WTC11 (cell line): ENCODE data around the gene APH1B. TPM values are rescaled to one million over a fixed set of nuclear protein-coding genes. Genes with fewer than 3 reads are reported as not detected.
"Not testable (repeated sequence)": the region's sequence is repeated elsewhere in the genome, so short reads cannot be mapped to it uniquely, and the experiment has no call there.

Source experiments
- ATAC-seq: fragments of 200-7000 bp; cut with Tn5 transposase; 2 replicates; pipeline ENCODE4 v1.10.0; 2021; ENCODE audit warnings: mild to moderate bottlenecking, moderate library complexity
- CTCF ChIA-PET: fragments of 300-600 bp; sonication (Branson Sonifier 250); formaldehyde crosslinking; loops from one replicate; lab custom pipeline; 2021; ENCODE audit warnings: antibody characterized with exemption; lab: Charles Lee
- POLR2A ChIA-PET: fragments of 350-600 bp; sonication (Branson Sonifier 250); formaldehyde crosslinking; loops from one replicate; lab custom pipeline; 2021; ENCODE audit warnings: antibody characterized with exemption; lab: Charles Lee
- DNase-seq: peaks from one replicate; pipeline ENCODE4 v3.0.0; 2021; ENCODE audit warnings: low spot score
- H3K27ac Mint-ChIP-seq: 2 replicates; pipeline ENCODE4 v1.8.0; 2021; ENCODE audit warnings: mixed read lengths
- H3K27me3 Mint-ChIP-seq: 2 replicates; pipeline ENCODE4 v1.8.0; 2021; ENCODE audit warnings: low read depth, mild to moderate bottlenecking, moderate library complexity, mixed read lengths
- H3K36me3 Mint-ChIP-seq: 2 replicates; pipeline ENCODE4 v1.8.0; 2021; ENCODE audit warnings: mixed read lengths
- H3K4me1 Mint-ChIP-seq: 2 replicates; pipeline ENCODE4 v1.8.0; 2022; ENCODE audit warnings: mixed read lengths
- H3K4me3 Mint-ChIP-seq: 2 replicates; pipeline ENCODE4 v1.8.0; 2021; ENCODE audit warnings: mild to moderate bottlenecking, moderate library complexity, mixed read lengths
- H3K9me3 Mint-ChIP-seq: 2 replicates; pipeline ENCODE4 v1.8.0; 2021; ENCODE audit warnings: mixed read lengths
- CREB1 ChIP-seq: sonication (generic); formaldehyde crosslinking; IDR thresholded peaks from 2 replicates; pipeline ENCODE4 v1.8.0; 2023; ENCODE audit warnings: mild to moderate bottlenecking, missing genetic modification reagents
- FOXJ3 ChIP-seq: sonication (generic); formaldehyde crosslinking; IDR thresholded peaks from 2 replicates; pipeline ENCODE4 v1.9.0; 2021; ENCODE audit warnings: missing genetic modification reagents, mild to moderate bottlenecking, borderline replicate concordance
- IRF2 ChIP-seq: sonication (generic); formaldehyde crosslinking; IDR thresholded peaks from 2 replicates; pipeline ENCODE4 v1.8.0; 2022; ENCODE audit warnings: low read depth, missing genetic modification reagents, borderline replicate concordance
- JUN ChIP-seq: sonication (generic); formaldehyde crosslinking; IDR thresholded peaks from 2 replicates; pipeline ENCODE4 v1.8.0; 2023; ENCODE audit warnings: mild to moderate bottlenecking, missing genetic modification reagents
- NR2C2 ChIP-seq: sonication (generic); formaldehyde crosslinking; IDR thresholded peaks from 2 replicates; pipeline ENCODE4 v1.8.0; 2022; ENCODE audit warnings: mild to moderate bottlenecking, missing genetic modification reagents
- NR3C1 ChIP-seq: sonication (generic); formaldehyde crosslinking; conservative IDR thresholded peaks from 2 replicates; pipeline ENCODE4 v1.8.1; 2023; ENCODE audit warnings: low read depth, mild to moderate bottlenecking, missing genetic modification reagents
- OVOL2 ChIP-seq: fragments of 250-450 bp; sonication (Bioruptor Pico); IDR thresholded peaks from 2 replicates; pipeline ENCODE4 v1.9.0; 2021; ENCODE audit warnings: mild to moderate bottlenecking, borderline replicate concordance
- RORB ChIP-seq: fragments of 250-450 bp; sonication (Bioruptor Pico); IDR thresholded peaks from 2 replicates; pipeline ENCODE4 v1.9.0; 2021; ENCODE audit warnings: mild to moderate bottlenecking
- TEAD4 ChIP-seq: sonication (generic); formaldehyde crosslinking; IDR thresholded peaks from 2 replicates; pipeline ENCODE4 v1.8.0; 2022; ENCODE audit warnings: mild to moderate bottlenecking, missing genetic modification reagents
- ZNF219 ChIP-seq: sonication (generic); formaldehyde crosslinking; IDR thresholded peaks from 2 replicates; pipeline ENCODE4 v1.8.0; 2023; ENCODE audit warnings: missing genetic modification reagents, mild to moderate bottlenecking, borderline replicate concordance
- total RNA-seq: library from RNA; stranded (reverse); gene quantifications from 3 replicates; pipeline ENCODE4 v1.2.3, GENCODE V29; 2021
- TF ChIP-seq, protein P1 (sequence below): sonication (generic); formaldehyde crosslinking; IDR thresholded peaks from 2 replicates; pipeline ENCODE4 v1.8.1; 2023; ENCODE audit warnings: mild to moderate bottlenecking, missing genetic modification reagents, moderate library complexity
- TF ChIP-seq, protein P2 (sequence below): sonication (generic); formaldehyde crosslinking; IDR thresholded peaks from 2 replicates; pipeline ENCODE4 v1.8.1; 2023; ENCODE audit warnings: mild to moderate bottlenecking, moderate library complexity, missing genetic modification reagents
- TF ChIP-seq, protein P3 (sequence below): fragments of 250-450 bp; sonication (Bioruptor Pico); IDR thresholded peaks from 2 replicates; pipeline ENCODE4 v1.9.0; 2021; ENCODE audit warnings: mild to moderate bottlenecking
- TF ChIP-seq, protein P4 (sequence below): sonication (generic); formaldehyde crosslinking; IDR thresholded peaks from 2 replicates; pipeline ENCODE4 v1.8.1; 2022; ENCODE audit warnings: low read depth, missing genetic modification reagents, borderline replicate concordance
- TF ChIP-seq, protein P5 (sequence below): sonication (generic); formaldehyde crosslinking; IDR thresholded peaks from 2 replicates; pipeline ENCODE4 v1.8.0; 2022; ENCODE audit warnings: mild to moderate bottlenecking, missing genetic modification reagents
- TF ChIP-seq, protein P6 (sequence below): fragments of 250-450 bp; sonication (Bioruptor Pico); IDR thresholded peaks from 2 replicates; pipeline ENCODE4 v1.8.0; 2021; ENCODE audit warnings: mild to moderate bottlenecking
- TF ChIP-seq, protein P7 (sequence below): sonication (generic); formaldehyde crosslinking; IDR thresholded peaks from 2 replicates; pipeline ENCODE4 v1.8.0; 2023; ENCODE audit warnings: missing genetic modification reagents, mild to moderate bottlenecking, borderline replicate concordance
- TF ChIP-seq, protein P8 (sequence below): sonication (generic); formaldehyde crosslinking; IDR thresholded peaks from 2 replicates; pipeline ENCODE4 v1.8.0; 2023; ENCODE audit warnings: mild to moderate bottlenecking, missing genetic modification reagents

APH1B gene
- total RNA-seq, 1 experiment from 2014 or later = 25.0 TPM

DNA sequence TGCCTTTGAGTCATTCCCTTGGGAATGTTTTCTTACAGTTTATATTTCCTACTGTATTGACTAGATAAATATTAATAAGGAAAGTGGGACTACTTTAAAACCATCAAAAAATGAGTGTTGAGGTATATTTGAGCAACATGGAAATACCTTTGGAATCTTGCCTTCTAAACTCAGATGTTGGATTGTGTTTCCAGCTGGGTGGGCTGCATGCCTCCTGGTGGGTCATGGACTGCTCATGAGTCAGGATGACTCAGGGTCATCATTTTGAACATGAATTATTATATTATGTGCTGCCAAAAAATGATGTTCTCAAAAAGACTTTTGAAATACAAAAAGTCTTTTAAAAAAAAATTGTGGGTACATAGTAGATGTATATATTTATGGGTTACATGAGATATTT lies 41.1 kb upstream of the APH1B start:
- Mint-ChIP-seq H3K9me3 (no peaks in the 10 kb centered on the region; the same call in 1 of the 2 replicates), H3K27ac (no peak overlapping the region), H3K4me1 (peaks cover 23% of the 10 kb centered on the region), H3K27me3 (no peaks in the 10 kb centered on the region), H3K4me3 (no peak overlapping the region), H3K36me3 (no peaks in the 10 kb centered on the region)
- no peak for DNase-seq
- CTCF ChIA-PET = no interaction called here
- no peak for TF ChIP-seq OVOL2 (CRISPR knock-in tag)
- no peak for TF ChIP-seq JUN (CRISPR knock-in tag)
- TF ChIP-seq, protein P1, sequence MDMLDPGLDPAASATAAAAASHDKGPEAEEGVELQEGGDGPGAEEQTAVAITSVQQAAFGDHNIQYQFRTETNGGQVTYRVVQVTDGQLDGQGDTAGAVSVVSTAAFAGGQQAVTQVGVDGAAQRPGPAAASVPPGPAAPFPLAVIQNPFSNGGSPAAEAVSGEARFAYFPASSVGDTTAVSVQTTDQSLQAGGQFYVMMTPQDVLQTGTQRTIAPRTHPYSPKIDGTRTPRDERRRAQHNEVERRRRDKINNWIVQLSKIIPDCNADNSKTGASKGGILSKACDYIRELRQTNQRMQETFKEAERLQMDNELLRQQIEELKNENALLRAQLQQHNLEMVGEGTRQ (CRISPR knock-in tag) = no peak
- no peak for TF ChIP-seq ZNF219 (CRISPR knock-in tag)
- no peak for TF ChIP-seq NR2C2 (CRISPR knock-in tag)
- TF ChIP-seq, protein P2, sequence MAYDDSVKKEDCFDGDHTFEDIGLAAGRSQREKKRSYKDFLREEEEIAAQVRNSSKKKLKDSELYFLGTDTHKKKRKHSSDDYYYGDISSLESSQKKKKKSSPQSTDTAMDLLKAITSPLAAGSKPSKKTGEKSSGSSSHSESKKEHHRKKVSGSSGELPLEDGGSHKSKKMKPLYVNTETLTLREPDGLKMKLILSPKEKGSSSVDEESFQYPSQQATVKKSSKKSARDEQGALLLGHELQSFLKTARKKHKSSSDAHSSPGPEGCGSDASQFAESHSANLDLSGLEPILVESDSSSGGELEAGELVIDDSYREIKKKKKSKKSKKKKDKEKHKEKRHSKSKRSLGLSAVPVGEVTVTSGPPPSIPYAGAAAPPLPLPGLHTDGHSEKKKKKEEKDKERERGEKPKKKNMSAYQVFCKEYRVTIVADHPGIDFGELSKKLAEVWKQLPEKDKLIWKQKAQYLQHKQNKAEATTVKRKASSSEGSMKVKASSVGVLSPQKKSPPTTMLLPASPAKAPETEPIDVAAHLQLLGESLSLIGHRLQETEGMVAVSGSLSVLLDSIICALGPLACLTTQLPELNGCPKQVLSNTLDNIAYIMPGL (CRISPR knock-in tag) = no peak
- no peak for TF ChIP-seq TEAD4
- TF ChIP-seq, protein P3, sequence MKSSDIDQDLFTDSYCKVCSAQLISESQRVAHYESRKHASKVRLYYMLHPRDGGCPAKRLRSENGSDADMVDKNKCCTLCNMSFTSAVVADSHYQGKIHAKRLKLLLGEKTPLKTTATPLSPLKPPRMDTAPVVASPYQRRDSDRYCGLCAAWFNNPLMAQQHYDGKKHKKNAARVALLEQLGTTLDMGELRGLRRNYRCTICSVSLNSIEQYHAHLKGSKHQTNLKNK (CRISPR knock-in tag) = no peak
- ATAC-seq = no peak
- POLR2A ChIA-PET = no interaction called here

DNA sequence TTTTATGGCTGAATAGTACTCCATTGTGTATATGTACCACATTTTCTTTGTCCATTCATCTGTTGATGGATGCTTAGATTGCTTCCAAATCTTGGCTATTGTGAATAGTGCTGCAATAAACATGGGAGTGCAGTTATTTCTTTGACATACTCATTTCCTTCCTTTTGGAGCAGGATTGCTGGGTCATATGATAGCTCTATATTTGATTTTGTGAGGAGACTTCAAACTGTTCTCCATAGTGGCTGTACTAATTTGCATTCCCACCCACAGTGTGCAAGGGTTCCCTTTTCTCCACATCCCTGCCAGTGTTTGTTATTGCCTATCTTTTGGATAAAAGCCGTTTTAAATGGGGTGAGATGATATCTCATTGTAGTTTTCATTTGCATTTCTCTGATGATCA lies 40.3 kb upstream of the APH1B start:
- CTCF ChIA-PET, H3K36me3 Mint-ChIP-seq, H3K9me3 Mint-ChIP-seq, POLR2A ChIA-PET, H3K27ac Mint-ChIP-seq, DNase-seq, ATAC-seq, H3K4me3 Mint-ChIP-seq, H3K27me3 Mint-ChIP-seq: not testable (repeated sequence)
- peaks cover 23% of the 10 kb centered on the region for H3K4me1 Mint-ChIP-seq

DNA sequence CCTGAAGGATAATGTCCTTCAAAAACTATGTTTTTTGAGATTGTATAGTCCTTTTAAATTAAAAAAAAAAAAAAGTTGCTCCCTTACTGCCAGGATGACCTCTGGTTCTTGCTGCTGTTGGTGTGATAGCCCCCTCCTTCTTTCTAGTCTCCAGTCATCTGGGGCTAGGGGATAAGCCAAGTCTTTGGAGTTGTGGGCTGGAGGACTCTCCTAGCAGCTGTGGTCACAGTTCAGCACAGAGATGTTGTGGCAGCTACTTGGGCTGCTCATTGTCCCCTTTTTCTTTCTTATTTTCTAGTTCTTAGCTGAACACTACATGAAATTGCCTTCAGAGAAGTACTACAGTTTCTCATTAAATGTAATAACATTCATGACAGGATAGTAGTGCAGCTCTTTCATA lies 39.2 kb upstream of the APH1B start:
- Mint-ChIP-seq H3K4me3 (no peak overlapping the region), H3K4me1 (peaks cover 23% of the 10 kb centered on the region), H3K9me3 (peaks cover 14% of the 10 kb centered on the region), H3K36me3 (peaks cover 12% of the 10 kb centered on the region), H3K27ac (no peak overlapping the region), H3K27me3 (no peaks in the 10 kb centered on the region; the same call in 1 of the 2 replicates)
- TF ChIP-seq, protein P4, sequence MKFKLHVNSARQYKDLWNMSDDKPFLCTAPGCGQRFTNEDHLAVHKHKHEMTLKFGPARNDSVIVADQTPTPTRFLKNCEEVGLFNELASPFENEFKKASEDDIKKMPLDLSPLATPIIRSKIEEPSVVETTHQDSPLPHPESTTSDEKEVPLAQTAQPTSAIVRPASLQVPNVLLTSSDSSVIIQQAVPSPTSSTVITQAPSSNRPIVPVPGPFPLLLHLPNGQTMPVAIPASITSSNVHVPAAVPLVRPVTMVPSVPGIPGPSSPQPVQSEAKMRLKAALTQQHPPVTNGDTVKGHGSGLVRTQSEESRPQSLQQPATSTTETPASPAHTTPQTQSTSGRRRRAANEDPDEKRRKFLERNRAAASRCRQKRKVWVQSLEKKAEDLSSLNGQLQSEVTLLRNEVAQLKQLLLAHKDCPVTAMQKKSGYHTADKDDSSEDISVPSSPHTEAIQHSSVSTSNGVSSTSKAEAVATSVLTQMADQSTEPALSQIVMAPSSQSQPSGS (CRISPR knock-in tag) = no peak
- TF ChIP-seq, protein P5, sequence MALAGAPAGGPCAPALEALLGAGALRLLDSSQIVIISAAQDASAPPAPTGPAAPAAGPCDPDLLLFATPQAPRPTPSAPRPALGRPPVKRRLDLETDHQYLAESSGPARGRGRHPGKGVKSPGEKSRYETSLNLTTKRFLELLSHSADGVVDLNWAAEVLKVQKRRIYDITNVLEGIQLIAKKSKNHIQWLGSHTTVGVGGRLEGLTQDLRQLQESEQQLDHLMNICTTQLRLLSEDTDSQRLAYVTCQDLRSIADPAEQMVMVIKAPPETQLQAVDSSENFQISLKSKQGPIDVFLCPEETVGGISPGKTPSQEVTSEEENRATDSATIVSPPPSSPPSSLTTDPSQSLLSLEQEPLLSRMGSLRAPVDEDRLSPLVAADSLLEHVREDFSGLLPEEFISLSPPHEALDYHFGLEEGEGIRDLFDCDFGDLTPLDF = no peak
- TF ChIP-seq IRF2 (CRISPR knock-in tag) (no peak), RORB (CRISPR knock-in tag) (no peak), CREB1 (CRISPR knock-in tag) (no peak), FOXJ3 (CRISPR knock-in tag) (no peak), NR3C1 (CRISPR knock-in tag) (no peak)
- TF ChIP-seq, protein P6, sequence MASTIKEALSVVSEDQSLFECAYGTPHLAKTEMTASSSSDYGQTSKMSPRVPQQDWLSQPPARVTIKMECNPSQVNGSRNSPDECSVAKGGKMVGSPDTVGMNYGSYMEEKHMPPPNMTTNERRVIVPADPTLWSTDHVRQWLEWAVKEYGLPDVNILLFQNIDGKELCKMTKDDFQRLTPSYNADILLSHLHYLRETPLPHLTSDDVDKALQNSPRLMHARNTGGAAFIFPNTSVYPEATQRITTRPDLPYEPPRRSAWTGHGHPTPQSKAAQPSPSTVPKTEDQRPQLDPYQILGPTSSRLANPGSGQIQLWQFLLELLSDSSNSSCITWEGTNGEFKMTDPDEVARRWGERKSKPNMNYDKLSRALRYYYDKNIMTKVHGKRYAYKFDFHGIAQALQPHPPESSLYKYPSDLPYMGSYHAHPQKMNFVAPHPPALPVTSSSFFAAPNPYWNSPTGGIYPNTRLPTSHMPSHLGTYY (CRISPR knock-in tag) = no peak
- TF ChIP-seq, protein P7, sequence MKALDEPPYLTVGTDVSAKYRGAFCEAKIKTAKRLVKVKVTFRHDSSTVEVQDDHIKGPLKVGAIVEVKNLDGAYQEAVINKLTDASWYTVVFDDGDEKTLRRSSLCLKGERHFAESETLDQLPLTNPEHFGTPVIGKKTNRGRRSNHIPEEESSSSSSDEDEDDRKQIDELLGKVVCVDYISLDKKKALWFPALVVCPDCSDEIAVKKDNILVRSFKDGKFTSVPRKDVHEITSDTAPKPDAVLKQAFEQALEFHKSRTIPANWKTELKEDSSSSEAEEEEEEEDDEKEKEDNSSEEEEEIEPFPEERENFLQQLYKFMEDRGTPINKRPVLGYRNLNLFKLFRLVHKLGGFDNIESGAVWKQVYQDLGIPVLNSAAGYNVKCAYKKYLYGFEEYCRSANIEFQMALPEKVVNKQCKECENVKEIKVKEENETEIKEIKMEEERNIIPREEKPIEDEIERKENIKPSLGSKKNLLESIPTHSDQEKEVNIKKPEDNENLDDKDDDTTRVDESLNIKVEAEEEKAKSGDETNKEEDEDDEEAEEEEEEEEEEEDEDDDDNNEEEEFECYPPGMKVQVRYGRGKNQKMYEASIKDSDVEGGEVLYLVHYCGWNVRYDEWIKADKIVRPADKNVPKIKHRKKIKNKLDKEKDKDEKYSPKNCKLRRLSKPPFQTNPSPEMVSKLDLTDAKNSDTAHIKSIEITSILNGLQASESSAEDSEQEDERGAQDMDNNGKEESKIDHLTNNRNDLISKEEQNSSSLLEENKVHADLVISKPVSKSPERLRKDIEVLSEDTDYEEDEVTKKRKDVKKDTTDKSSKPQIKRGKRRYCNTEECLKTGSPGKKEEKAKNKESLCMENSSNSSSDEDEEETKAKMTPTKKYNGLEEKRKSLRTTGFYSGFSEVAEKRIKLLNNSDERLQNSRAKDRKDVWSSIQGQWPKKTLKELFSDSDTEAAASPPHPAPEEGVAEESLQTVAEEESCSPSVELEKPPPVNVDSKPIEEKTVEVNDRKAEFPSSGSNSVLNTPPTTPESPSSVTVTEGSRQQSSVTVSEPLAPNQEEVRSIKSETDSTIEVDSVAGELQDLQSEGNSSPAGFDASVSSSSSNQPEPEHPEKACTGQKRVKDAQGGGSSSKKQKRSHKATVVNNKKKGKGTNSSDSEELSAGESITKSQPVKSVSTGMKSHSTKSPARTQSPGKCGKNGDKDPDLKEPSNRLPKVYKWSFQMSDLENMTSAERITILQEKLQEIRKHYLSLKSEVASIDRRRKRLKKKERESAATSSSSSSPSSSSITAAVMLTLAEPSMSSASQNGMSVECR = no peak
- TF ChIP-seq, protein P8, sequence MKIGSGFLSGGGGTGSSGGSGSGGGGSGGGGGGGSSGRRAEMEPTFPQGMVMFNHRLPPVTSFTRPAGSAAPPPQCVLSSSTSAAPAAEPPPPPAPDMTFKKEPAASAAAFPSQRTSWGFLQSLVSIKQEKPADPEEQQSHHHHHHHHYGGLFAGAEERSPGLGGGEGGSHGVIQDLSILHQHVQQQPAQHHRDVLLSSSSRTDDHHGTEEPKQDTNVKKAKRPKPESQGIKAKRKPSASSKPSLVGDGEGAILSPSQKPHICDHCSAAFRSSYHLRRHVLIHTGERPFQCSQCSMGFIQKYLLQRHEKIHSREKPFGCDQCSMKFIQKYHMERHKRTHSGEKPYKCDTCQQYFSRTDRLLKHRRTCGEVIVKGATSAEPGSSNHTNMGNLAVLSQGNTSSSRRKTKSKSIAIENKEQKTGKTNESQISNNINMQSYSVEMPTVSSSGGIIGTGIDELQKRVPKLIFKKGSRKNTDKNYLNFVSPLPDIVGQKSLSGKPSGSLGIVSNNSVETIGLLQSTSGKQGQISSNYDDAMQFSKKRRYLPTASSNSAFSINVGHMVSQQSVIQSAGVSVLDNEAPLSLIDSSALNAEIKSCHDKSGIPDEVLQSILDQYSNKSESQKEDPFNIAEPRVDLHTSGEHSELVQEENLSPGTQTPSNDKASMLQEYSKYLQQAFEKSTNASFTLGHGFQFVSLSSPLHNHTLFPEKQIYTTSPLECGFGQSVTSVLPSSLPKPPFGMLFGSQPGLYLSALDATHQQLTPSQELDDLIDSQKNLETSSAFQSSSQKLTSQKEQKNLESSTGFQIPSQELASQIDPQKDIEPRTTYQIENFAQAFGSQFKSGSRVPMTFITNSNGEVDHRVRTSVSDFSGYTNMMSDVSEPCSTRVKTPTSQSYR (CRISPR knock-in tag) = no peak
- CTCF ChIA-PET = no interaction called here
- POLR2A ChIA-PET = no interaction called here
- DNase-seq (no peak), ATAC-seq (no peak)
